HL-60 (cell line): ENCODE data around the gene ZBTB2.

ENCODE experiments used
- DNase-seq, 2 experiments: peaks; one replicate each; pipeline ENCODE4 v3.0.0-alpha.2; 2010 to 2020; ENCODE audit warnings: low read depth in 1 of 2, low spot score in 1 of 2
- H3K27ac ChIP-seq: fragments of 250-450 bp; sonication (Bioruptor Pico); replicated peaks from 2 replicates; pipeline ENCODE4 v1.5.1; 2020; ENCODE audit warnings: mild to moderate bottlenecking, moderate library complexity
- H3K27me3 ChIP-seq: fragments of 250-450 bp; sonication (Bioruptor Pico); 2 replicates; pipeline ENCODE4 v1.5.1; 2021; ENCODE audit warnings: mild to moderate bottlenecking, moderate library complexity; ENCODE audit not compliant: insufficient read depth, poor library complexity, severe bottlenecking
- H3K4me3 ChIP-seq: replicated peaks from 2 replicates; pipeline ENCODE4 v1.5.1; 2011; ENCODE audit warnings: mild to moderate bottlenecking, control low read depth, low read length; ENCODE audit not compliant: insufficient read depth
- GABPA ChIP-seq: IDR thresholded peaks from 2 replicates; pipeline ENCODE4 v1.6.1; 2012; ENCODE audit warnings: low read depth
- POLR2AphosphoS5 ChIP-seq: IDR thresholded peaks from 2 replicates; pipeline ENCODE4 v1.6.1; 2012; ENCODE audit warnings: low read depth
- SPI1 ChIP-seq: IDR thresholded peaks from 2 replicates; pipeline ENCODE4 v1.6.1; 2012; ENCODE audit warnings: low read depth, mild to moderate bottlenecking, borderline replicate concordance
- TF ChIP-seq, protein P1 (sequence below): IDR thresholded peaks from one replicate; pipeline ENCODE4 v1.5.1; 2011; ENCODE audit warnings: low read length, control low read depth, inconsistent platforms; ENCODE audit not compliant: insufficient read depth
- TF ChIP-seq, protein P2 (sequence below): IDR thresholded peaks from 2 replicates; pipeline ENCODE4 v1.6.1; 2012; ENCODE audit warnings: low read depth; ENCODE audit not compliant: insufficient replicate concordance

Gene ZBTB2

DNA sequence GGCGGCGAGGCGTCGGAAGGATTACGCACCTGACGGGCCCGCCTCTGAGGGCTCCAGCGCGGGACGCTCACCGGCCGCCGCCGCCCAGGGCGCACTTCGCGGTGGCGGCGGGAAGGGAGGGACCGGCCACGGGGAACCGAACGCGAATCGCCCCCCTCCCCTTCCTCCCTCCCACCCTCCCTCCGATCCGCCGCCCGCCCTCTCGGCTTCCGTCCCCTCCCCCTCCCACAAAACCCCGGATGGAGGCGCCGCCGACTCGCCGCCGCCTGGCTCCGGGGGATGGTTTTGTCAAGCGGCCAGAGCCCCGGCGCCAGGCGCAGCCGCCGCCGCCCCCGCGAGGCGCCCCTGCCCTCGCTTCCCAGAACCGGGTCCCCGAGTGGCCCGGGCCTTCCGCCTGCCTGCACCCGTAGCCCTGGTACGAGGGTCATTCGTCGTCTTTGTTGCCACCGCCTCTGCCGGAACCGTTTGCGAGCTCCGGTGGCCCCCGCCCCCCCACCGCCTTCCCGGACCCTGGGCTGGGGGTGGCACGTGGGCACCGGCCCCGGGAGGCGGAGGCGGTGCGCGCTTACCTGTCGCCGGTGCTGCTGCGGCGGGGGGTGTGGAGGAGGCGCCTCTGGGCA is 398 bp downstream of the ZBTB2 start:
- Histone ChIP-seq H3K27me3 (no peaks in the 10 kb centered on the region), H3K27ac (peak overlapping the region; percentile 93), H3K4me3 (peak overlapping the region; percentile 78)
- TF ChIP-seq SPI1 (no peak), GABPA (no peak), POLR2AphosphoS5 (no peak; the same call in none of the 2 replicates)
- TF ChIP-seq, protein P1, sequence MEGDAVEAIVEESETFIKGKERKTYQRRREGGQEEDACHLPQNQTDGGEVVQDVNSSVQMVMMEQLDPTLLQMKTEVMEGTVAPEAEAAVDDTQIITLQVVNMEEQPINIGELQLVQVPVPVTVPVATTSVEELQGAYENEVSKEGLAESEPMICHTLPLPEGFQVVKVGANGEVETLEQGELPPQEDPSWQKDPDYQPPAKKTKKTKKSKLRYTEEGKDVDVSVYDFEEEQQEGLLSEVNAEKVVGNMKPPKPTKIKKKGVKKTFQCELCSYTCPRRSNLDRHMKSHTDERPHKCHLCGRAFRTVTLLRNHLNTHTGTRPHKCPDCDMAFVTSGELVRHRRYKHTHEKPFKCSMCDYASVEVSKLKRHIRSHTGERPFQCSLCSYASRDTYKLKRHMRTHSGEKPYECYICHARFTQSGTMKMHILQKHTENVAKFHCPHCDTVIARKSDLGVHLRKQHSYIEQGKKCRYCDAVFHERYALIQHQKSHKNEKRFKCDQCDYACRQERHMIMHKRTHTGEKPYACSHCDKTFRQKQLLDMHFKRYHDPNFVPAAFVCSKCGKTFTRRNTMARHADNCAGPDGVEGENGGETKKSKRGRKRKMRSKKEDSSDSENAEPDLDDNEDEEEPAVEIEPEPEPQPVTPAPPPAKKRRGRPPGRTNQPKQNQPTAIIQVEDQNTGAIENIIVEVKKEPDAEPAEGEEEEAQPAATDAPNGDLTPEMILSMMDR, result no peak
- TF ChIP-seq, protein P2, sequence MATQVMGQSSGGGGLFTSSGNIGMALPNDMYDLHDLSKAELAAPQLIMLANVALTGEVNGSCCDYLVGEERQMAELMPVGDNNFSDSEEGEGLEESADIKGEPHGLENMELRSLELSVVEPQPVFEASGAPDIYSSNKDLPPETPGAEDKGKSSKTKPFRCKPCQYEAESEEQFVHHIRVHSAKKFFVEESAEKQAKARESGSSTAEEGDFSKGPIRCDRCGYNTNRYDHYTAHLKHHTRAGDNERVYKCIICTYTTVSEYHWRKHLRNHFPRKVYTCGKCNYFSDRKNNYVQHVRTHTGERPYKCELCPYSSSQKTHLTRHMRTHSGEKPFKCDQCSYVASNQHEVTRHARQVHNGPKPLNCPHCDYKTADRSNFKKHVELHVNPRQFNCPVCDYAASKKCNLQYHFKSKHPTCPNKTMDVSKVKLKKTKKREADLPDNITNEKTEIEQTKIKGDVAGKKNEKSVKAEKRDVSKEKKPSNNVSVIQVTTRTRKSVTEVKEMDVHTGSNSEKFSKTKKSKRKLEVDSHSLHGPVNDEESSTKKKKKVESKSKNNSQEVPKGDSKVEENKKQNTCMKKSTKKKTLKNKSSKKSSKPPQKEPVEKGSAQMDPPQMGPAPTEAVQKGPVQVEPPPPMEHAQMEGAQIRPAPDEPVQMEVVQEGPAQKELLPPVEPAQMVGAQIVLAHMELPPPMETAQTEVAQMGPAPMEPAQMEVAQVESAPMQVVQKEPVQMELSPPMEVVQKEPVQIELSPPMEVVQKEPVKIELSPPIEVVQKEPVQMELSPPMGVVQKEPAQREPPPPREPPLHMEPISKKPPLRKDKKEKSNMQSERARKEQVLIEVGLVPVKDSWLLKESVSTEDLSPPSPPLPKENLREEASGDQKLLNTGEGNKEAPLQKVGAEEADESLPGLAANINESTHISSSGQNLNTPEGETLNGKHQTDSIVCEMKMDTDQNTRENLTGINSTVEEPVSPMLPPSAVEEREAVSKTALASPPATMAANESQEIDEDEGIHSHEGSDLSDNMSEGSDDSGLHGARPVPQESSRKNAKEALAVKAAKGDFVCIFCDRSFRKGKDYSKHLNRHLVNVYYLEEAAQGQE, result no peak
- peak in 1 of 2 experiments; percentile 64 for DNase-seq

DNA sequence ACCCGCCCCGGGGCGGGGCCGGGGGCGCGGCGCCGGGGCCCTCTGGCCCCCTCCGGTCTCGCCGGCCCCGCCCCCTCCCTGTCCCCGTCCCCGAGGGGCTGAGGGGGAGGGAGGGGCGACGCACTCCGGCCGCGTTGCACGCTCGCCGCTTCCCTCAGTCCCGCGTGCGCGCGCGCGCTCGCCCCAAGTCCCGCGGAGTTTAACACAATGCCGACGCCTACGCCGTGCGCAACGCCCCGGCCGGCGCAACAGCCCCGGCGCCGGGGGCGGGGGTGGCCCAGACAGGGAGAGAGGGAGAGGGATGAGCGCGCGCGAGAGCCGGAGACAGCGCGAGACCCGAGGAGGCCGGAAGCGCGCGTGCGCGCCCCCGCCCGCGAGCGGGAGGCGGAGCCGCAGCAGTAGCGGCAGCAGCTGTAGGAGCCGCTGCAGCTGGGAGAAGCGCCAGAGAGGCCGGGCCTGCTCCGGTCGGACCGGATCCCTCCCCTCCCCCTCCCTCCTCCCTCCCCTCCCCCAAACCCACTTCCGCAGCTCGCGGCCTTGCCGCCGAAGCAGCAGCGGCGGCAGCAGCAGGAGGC is 996 bp downstream of the ZBTB2 start:
- no peak for TF ChIP-seq GABPA
- TF ChIP-seq POLR2AphosphoS5, result 0 out of 2 replicates have a peak, but pooled peaks have one; percentile 58
- TF ChIP-seq SPI1, result peak; percentile 19; the same call in 1 of the 2 replicates
- TF ChIP-seq, protein P1, result no peak
- TF ChIP-seq, protein P2, result no peak
- peak overlapping the region; percentile 93 for H3K27ac ChIP-seq

DNA sequence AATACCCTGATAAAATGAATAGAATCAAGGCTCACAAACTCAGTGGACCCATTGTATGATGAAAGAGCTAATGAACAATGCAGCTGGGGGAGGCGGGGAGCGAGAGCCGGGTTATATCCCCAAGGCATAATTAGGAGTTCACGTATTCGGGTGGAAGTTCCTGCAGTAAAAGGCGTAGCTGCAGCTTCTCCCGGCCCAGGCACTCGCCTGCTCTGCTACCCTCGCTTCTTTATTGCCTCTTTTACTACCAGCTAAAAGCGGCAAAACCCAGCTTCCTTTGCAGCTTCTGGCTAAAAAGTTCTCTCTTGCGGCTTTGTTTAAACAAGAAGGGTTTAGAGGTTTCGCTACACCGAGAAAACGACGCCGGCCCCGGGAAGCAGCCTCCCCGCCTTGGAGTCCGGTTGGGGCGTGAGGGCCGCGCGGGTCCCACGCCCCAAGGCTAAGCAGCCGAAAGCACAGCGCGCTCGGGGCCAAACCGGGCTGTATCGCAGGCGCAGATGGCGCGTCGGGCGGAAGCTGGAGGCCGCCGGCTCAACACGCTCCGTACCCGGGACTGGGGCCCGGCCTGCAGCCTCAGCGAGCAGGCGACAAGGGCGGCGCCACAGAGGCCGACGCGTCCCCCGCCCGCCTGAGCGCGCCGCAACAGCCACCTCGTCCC is 1.6 kb downstream of the ZBTB2 start:
- TF ChIP-seq, protein P2, result no peak
- TF ChIP-seq POLR2AphosphoS5, result peak; percentile 84
- Histone ChIP-seq H3K27me3 (no peaks in the 10 kb centered on the region), H3K4me3 (peak overlapping the region; percentile 78), H3K27ac (peak overlapping the region; percentile 97)
- DNase-seq, result peak; percentile 29 to 62

More for the DNA sequence above, 996 bp downstream of the ZBTB2 start:
- H3K27me3 ChIP-seq, result no peaks in the 10 kb centered on the region
- H3K4me3 ChIP-seq, result peak overlapping the region; percentile 78
- DNase-seq, result peak; percentile 93 to 96
